ENCODE data around the gene ZNF638.

The ZNF638 gene

DNA sequence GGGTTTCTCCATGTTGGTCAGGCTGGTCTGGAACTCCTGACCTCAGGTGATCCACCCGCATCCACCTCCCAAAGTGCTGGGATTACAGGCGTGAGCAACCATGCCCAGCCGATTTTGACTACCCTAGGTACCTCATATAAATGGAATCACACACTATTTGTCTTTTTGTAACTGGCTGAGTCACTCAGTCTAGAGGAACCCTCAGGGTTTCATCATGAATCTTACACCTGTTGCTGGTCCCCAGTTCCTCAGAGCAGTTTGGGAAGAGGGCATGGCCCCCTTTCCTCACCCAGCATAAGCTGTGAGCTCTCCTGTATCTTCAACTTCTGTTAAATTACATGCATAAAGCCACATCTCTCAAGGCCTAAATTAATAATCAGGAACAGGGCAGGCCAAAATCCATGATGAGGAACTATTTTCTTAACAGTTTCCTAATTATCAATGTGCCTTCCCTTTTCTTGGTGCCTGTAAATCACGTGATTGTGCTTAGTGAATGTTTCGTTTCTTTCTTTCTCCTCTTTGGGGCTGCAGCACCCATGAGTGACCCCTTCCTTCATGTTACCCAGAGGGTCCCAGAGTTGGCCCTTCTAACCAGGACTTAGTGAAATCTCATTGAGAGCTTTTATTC, 142.6 kb downstream of the ZNF638 start:
- no peak overlapping the region for H3K27ac ChIP-seq
- no peak for TF ChIP-seq ZFX (IDR thresholded peaks at IDR 0.05; ENCODE audit: borderline replicate concordance)
- TF ChIP-seq CTCF (IDR thresholded peaks at IDR 0.05), result no peak

DNA sequence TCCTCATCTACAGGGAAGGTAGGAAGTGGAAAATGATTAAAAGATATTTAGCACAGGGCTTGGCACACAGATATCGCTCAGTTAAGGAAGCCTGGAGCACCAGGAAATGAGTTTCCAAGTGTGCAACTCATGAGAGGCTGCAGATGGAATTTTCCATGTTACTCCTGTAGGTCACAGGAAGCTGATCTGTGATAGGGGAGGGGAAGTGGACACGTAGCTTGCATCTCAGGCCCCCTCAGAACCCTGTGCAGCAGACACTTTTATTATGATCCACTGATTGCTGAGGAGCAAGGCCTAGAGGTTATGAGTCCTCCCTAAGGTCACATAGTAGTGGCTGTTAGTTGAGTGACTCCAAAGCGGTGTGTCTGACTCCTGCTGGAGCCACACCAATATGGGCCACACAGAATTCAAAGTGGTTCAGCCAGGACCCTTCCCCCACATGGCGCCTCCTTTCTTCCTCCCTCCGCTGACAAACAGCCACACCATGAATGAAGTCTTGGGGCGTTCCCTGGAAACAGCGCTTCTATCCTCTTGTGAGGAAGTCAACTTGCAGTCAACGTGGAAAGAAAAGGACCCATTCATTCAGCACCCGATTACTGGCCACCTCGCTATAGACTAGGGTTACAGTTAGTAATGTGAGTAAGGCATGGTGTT, 143.3 kb downstream of the ZNF638 start:
- TF ChIP-seq ZFX (IDR thresholded peaks at IDR 0.05; ENCODE audit: borderline replicate concordance) (no peak), CTCF (IDR thresholded peaks at IDR 0.05) (no peak)

GRCh38 chr2:71476495-71476894, 144.9 kb downstream of the ZNF638 start:
- TF ChIP-seq ZFX (IDR thresholded peaks at IDR 0.05; ENCODE audit: borderline replicate concordance), result no peak
- TF ChIP-seq CTCF (IDR thresholded peaks at IDR 0.05), result no peak

More for the DNA sequence above, 143.3 kb downstream of the ZNF638 start:
- no peak overlapping the region for H3K27ac ChIP-seq

DNA sequence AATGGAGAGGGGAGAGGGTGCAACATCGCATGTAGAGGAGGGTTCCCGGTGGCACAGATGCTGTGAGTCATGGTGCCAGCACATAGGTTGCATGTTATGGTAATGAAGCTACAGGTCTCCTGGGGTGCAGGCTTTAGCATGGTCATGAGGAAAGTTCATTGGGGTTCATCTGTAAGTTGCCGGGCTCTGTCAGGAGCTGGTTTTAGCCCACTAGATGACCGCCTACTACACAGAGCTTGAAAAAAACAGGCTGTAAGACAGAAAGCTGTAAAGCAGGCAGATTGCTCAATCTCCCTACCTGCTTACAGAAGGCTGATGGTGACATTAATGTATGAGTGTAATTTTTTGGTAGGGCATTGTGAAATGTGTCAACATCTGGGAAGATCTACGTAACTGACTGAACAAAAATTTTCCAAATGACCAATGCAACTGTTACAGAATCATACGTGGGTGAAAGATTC, 145.7 kb downstream of the ZNF638 start:
- no peak overlapping the region for H3K27ac ChIP-seq
- TF ChIP-seq ZFX (IDR thresholded peaks at IDR 0.05; ENCODE audit: borderline replicate concordance) (no peak), CTCF (IDR thresholded peaks at IDR 0.05) (no peak)

More at GRCh38 chr2:71476495-71476894, 144.9 kb downstream of the ZNF638 start:
- no peak overlapping the region for H3K27ac ChIP-seq

DNA sequence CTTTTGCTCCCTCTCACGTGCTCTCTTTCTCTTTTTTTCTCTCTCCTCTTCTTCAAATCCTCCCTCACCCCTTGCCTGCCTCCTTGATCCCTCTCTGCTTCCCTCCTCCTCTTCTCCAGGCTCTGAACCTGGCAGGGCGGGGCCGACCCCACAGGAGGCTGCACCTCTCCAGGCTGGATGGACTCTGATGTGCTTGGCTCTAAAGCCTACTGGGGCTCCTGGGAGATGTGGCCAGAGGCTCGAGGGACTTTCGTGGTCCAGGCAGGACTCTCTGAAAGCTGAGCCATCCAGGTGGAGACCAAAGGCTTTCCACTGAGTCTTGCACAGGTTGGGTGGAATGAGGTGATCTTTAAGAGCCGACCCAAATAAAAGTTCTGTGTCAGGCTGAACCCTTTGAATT, 147.2 kb downstream of the ZNF638 start:
- no peak overlapping the region for H3K27ac ChIP-seq
- TF ChIP-seq ZFX (IDR thresholded peaks at IDR 0.05; ENCODE audit: borderline replicate concordance) (no peak), CTCF (IDR thresholded peaks at IDR 0.05) (no peak)

GRCh38 chr2:71479261-71479660, 147.7 kb downstream of the ZNF638 start:
- no peak for TF ChIP-seq ZFX (IDR thresholded peaks at IDR 0.05; ENCODE audit: borderline replicate concordance)
- TF ChIP-seq CTCF (IDR thresholded peaks at IDR 0.05), result no peak
- no peak overlapping the region for H3K27ac ChIP-seq

- no peak for TF ChIP-seq ZFX (IDR thresholded peaks at IDR 0.05; ENCODE audit: borderline replicate concordance)
- TF ChIP-seq CTCF (IDR thresholded peaks at IDR 0.05), result no peak
- H3K27ac ChIP-seq, result no peak overlapping the region
Measured at GRCh38 chr2:71481111-71481510, 149.5 kb downstream of the ZNF638 start.
